Activated T-cell treated with anti-CD3 and anti-CD28 coated beads, Interleukin-2, amount 50 U/mL, for 4 hours (primary cell): ENCODE measurements around the gene LRP10. TPM values are rescaled to one million over a fixed set of nuclear protein-coding genes. Genes with fewer than 3 reads are reported as not detected.

Experiments
- ATAC-seq, 2 donors: fragments of 200-7000 bp; cut with Tn5 transposase; one replicate each; pipeline ENCODE4 v1.10.0; 2021
- DNase-seq: peaks from one replicate; pipeline ENCODE4 v3.0.0-alpha.2; 2020
- H3K27me3 Mint-ChIP-seq: one replicate; pipeline ENCODE4 v1.8.0; 2021; ENCODE audit warnings: low read depth, mixed read lengths
- H3K36me3 Mint-ChIP-seq: one replicate; pipeline ENCODE4 v1.8.0; 2022; ENCODE audit warnings: mixed read lengths; ENCODE audit not compliant: insufficient read depth
- H3K4me1 Mint-ChIP-seq: one replicate; pipeline ENCODE4 v1.8.0; 2021; ENCODE audit warnings: low read depth, mixed read lengths
- H3K4me3 Mint-ChIP-seq: one replicate; pipeline ENCODE4 v1.8.0; 2021; ENCODE audit warnings: mild to moderate bottlenecking, moderate library complexity, mixed read lengths
- H3K9me3 Mint-ChIP-seq: one replicate; pipeline ENCODE4 v1.8.0; 2021; ENCODE audit warnings: mixed read lengths
- total RNA-seq, 3 donors: library from RNA; stranded (reverse); gene quantifications; one replicate each; pipeline ENCODE4 v1.2.1, GENCODE V29; 2021

LRP10 gene
- total RNA-seq, 3 donors from 2014 or later = 19.3 to 33.7 (median 26.2) TPM

DNA sequence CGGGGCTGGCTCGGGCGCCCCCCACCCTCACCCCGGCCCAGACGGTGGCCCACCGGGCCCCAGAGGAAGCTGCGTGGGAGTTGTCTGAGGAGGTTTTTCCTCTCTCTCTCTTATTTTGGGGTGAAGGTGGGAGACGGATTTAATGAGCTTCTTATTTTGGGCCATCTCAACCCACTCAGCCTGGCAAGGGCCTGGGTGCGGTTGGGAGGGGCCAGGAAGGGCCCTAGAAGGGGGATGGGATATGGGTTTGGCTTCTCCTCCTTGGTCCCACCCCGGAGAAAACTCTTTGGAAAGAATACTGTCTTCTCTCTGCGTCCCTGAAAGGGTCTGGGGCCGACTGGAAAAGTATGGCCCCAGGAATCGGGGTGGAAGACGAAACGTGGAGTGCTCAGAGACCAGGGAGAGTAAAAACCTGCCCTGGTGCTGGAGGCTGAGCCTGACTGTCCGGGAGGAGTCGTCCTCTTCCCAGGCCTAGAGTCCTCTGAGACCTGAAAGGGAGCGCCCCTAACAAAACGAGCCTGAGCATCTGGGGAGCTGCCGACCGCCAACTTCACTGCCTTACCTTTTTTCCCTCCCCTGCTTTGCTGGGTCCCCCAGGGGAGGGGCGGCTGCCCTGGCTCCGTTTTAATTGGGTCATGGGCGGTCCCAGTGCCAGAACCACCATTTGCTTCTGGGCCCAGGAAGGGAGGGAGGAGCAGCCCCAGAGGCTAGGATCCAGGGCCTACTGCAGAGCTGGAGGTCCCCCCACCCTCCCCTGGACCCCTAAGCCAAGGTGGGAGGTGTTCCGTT, 33.6 kb upstream of the LRP10 start:
- Mint-ChIP-seq H3K4me3 (peak overlapping the region; percentile 63), H3K27me3 (peaks cover 14% of the 10 kb centered on the region), H3K4me1 (peaks cover 9% of the 10 kb centered on the region), H3K9me3 (no peaks in the 10 kb centered on the region), H3K36me3 (peaks cover 5% of the 10 kb centered on the region)
- ATAC-seq (peak; percentile 33 to 36), DNase-seq (no peak)

GRCh38 chr14:22838631-22839041, 32.9 kb upstream of the LRP10 start:
- Mint-ChIP-seq H3K4me3 (no peak overlapping the region), H3K4me1 (peaks cover 9% of the 10 kb centered on the region), H3K9me3 (no peaks in the 10 kb centered on the region), H3K27me3 (peaks cover 16% of the 10 kb centered on the region), H3K36me3 (peaks cover 5% of the 10 kb centered on the region)
- ATAC-seq (no peak), DNase-seq (no peak)

DNA sequence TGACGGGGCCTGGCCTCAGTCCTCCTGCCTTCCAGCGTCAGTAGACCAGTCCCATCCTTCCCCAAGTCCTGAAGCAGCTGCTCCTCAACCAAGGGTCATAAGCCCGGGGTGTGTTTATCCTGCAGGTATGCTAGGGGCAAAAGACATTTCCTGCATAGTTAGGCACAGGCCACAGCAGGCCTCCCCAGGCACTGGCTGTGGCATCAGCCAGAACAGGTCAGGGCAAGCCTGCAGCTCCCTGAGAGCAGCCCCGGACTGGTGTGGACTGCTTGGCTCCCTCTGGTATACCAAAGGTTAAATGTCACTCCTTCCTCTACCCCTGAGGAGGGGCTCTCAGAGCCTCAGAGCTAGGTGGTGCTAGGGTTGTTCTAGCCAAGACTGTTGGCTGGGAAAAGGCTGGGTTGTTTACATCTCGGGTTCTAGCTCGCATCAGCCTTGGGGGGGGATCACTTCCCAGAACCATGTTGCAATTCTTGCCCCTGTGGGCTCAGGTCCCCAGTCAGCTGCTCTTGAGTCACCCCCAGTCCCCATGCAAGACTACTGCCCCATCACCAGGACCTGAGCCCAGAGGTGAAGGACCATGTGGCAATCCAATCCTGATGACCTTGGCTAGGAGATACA, 32.3 kb upstream of the LRP10 start:
- ATAC-seq = no peak
- H3K4me3 Mint-ChIP-seq = no peak overlapping the region
- no peaks in the 10 kb centered on the region for H3K9me3 Mint-ChIP-seq
- H3K36me3 Mint-ChIP-seq = peaks cover 5% of the 10 kb centered on the region
- no peak for DNase-seq
- peaks cover 16% of the 10 kb centered on the region for H3K27me3 Mint-ChIP-seq
- H3K4me1 Mint-ChIP-seq = peaks cover 9% of the 10 kb centered on the region

DNA sequence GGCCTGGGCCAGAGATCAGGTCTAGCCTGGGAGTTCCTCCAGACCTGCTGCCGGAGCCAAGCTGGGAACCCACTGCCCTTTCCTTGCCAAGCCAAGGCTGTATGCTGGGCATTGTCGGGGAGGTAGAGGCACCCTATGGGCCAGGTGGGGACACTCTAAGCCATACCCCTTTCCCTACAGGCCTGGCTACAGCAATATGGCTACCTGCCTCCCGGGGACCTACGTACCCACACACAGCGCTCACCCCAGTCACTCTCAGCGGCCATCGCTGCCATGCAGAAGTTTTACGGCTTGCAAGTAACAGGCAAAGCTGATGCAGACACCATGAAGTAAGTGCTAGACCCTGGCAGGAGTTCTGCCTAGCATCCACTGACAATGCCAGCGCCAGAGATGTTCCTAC, 30.2 kb upstream of the LRP10 start:
- DNase-seq = no peak
- ATAC-seq = no peak
- H3K27me3 Mint-ChIP-seq = peaks cover 29% of the 10 kb centered on the region
- H3K9me3 Mint-ChIP-seq = no peaks in the 10 kb centered on the region
- peaks cover 8% of the 10 kb centered on the region for H3K4me1 Mint-ChIP-seq
- H3K4me3 Mint-ChIP-seq = no peak overlapping the region
- H3K36me3 Mint-ChIP-seq = no peaks in the 10 kb centered on the region

DNA sequence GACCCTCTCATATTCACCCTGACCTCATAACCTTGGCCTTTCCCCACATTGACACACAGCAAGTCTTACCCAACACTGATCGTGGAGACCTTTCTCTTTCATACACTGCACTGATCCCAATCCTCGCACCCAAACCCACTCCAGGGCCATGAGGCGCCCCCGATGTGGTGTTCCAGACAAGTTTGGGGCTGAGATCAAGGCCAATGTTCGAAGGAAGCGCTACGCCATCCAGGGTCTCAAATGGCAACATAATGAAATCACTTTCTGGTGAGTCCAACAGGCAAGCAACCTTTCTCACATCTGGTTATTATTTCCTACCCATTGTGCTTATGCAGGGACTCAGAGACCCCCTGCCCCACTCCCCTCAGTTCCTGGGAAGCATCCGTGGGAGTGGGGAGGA, 29.8 kb upstream of the LRP10 start:
- H3K27me3 Mint-ChIP-seq = peaks cover 31% of the 10 kb centered on the region
- H3K36me3 Mint-ChIP-seq = no peaks in the 10 kb centered on the region
- H3K4me1 Mint-ChIP-seq = peaks cover 7% of the 10 kb centered on the region
- H3K4me3 Mint-ChIP-seq = no peak overlapping the region
- no peak for DNase-seq
- no peak for ATAC-seq
- no peaks in the 10 kb centered on the region for H3K9me3 Mint-ChIP-seq

- Mint-ChIP-seq H3K27me3 (peaks cover 27% of the 10 kb centered on the region), H3K9me3 (no peaks in the 10 kb centered on the region), H3K4me3 (no peak overlapping the region), H3K36me3 (no peaks in the 10 kb centered on the region), H3K4me1 (peaks cover 4% of the 10 kb centered on the region)
- DNase-seq (no peak), ATAC-seq (no peak)
These were observed 29.1 kb upstream of the LRP10 start for GRCh38 chr14:22842211-22843122.

GRCh38 chr14:22843123-22843925, 28.2 kb upstream of the LRP10 start:
- Mint-ChIP-seq H3K4me3 (no peak overlapping the region), H3K9me3 (no peaks in the 10 kb centered on the region), H3K36me3 (no peaks in the 10 kb centered on the region), H3K27me3 (peaks cover 27% of the 10 kb centered on the region), H3K4me1 (no peaks in the 10 kb centered on the region)
- ATAC-seq = no peak
- no peak for DNase-seq

- Mint-ChIP-seq H3K36me3 (no peaks in the 10 kb centered on the region), H3K9me3 (no peaks in the 10 kb centered on the region), H3K4me3 (no peak overlapping the region), H3K4me1 (no peaks in the 10 kb centered on the region), H3K27me3 (peaks cover 19% of the 10 kb centered on the region)
- no peak for DNase-seq
- no peak for ATAC-seq
These were observed 27.1 kb upstream of the LRP10 start for GRCh38 chr14:22844221-22845102.

DNA sequence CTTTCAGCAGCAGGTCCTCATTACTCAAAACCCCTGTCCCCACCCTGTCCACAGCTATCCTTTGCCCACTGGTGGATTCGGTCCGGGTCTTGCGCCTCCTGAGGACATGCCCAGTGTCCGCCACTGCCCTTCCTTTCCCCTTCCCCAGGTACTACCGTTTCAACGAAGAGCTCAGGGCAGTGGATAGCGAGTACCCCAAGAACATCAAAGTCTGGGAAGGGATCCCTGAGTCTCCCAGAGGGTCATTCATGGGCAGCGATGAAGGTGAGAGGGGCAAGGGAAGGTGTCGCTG, 26.5 kb upstream of the LRP10 start:
- H3K4me1 Mint-ChIP-seq = no peaks in the 10 kb centered on the region

GRCh38 chr14:22845821-22846625, 25.5 kb upstream of the LRP10 start:
- no peaks in the 10 kb centered on the region for H3K36me3 Mint-ChIP-seq
- no peaks in the 10 kb centered on the region for H3K9me3 Mint-ChIP-seq
- peaks cover 17% of the 10 kb centered on the region for H3K27me3 Mint-ChIP-seq
- no peak overlapping the region for H3K4me3 Mint-ChIP-seq
- no peaks in the 10 kb centered on the region for H3K4me1 Mint-ChIP-seq
- DNase-seq (no peak), ATAC-seq (no peak)

More for the DNA sequence above, 26.5 kb upstream of the LRP10 start:
- H3K36me3 Mint-ChIP-seq = no peaks in the 10 kb centered on the region
- peaks cover 17% of the 10 kb centered on the region for H3K27me3 Mint-ChIP-seq
- H3K4me3 Mint-ChIP-seq = no peak overlapping the region
- no peak for DNase-seq
- H3K9me3 Mint-ChIP-seq = no peaks in the 10 kb centered on the region
- no peak for ATAC-seq

GRCh38 chr14:22846811-22847307, 24.7 kb upstream of the LRP10 start:
- Mint-ChIP-seq H3K4me3 (no peak overlapping the region), H3K4me1 (no peaks in the 10 kb centered on the region), H3K36me3 (no peaks in the 10 kb centered on the region), H3K27me3 (peaks cover 17% of the 10 kb centered on the region), H3K9me3 (no peaks in the 10 kb centered on the region)
- DNase-seq = no peak
- ATAC-seq = no peak

DNA sequence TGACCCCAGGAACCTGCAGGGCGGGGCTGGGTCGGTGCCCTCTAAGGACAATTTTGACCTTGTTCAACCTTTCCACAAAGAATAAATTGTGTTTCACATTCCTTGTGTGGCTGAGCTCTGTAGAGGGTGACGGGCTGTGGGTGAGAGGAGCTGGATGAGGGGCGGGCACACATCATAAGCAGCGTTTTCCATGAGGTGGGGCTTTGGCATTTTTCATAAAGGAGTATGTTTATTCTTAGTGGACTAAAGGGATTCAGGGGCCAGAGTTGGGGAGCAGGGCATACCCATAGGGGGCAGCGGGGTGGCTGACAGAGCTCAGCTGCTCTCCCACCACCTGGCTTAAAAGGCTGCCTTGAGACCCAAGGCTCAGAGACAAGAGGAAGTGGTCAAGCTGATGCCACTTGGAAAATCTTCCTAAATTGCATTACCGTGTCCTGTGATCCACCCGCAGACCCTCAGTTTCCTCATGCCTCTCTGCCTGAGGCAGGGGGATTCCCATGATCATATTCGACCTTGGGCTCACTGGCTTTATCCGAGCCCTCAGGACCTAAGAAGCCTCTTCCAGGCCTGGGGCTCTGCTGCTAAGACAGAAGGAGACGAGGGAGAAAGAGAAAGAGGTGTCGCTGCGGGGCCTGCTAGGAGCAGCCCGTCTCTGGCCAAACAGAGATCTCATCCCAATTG, 23.7 kb upstream of the LRP10 start:
- Mint-ChIP-seq H3K36me3 (no peaks in the 10 kb centered on the region), H3K27me3 (peaks cover 17% of the 10 kb centered on the region), H3K4me3 (no peak overlapping the region), H3K9me3 (no peaks in the 10 kb centered on the region), H3K4me1 (peaks cover 2% of the 10 kb centered on the region)
- ATAC-seq (no peak), DNase-seq (no peak)
